Activated CD4-positive, alpha-beta T cell treated with anti-CD3 and anti-CD28 coated beads, Interleukin-2, amount 50 U/mL, for 4 hours (primary cell): ENCODE results near the gene CCIN.
"Not testable (repeated sequence)": the region's sequence is repeated elsewhere in the genome, so short reads cannot be mapped to it uniquely, and the experiment has no call there.

Experiments used
- DNase-seq, 2 experiments: peaks; one replicate each; pipeline ENCODE4 v3.0.0-alpha.2; 2020

The CCIN gene

GRCh38 chr9:36169166-36169565 is at the start of gene CCIN:
Gene CCIN (plus strand): TSS chr9:36169388. CDS start chr9:36169503, 115 bp downstream.
- no peak for DNase-seq

GRCh38 chr9:36119476-36119875 is 49.7 kb upstream of the CCIN start:
- DNase-seq = no peak

GRCh38 chr9:36120705-36121104 is 48.5 kb upstream of the CCIN start:
- DNase-seq = no peak

GRCh38 chr9:36121971-36122370 is 47.2 kb upstream of the CCIN start:
- no peak for DNase-seq

- DNase-seq = no peak
These were observed 45.7 kb upstream of the CCIN start for GRCh38 chr9:36123515-36123914.

GRCh38 chr9:36125062-36125855 is 43.9 kb upstream of the CCIN start:
- no peak for DNase-seq

GRCh38 chr9:36126016-36126730 is 43.0 kb upstream of the CCIN start:
- no peak for DNase-seq

- DNase-seq = no peak
These were observed 41.4 kb upstream of the CCIN start for GRCh38 chr9:36127652-36128244.

GRCh38 chr9:36128349-36128748 is 40.8 kb upstream of the CCIN start:
- no peak for DNase-seq

GRCh38 chr9:36129139-36129538 is 40.0 kb upstream of the CCIN start:
- DNase-seq = no peak

- DNase-seq = not testable (repeated sequence)
These were observed 37.5 kb upstream of the CCIN start for GRCh38 chr9:36131666-36132065.

GRCh38 chr9:36132086-36132485 is 37.1 kb upstream of the CCIN start:
- no peak for DNase-seq

- DNase-seq = no peak
These were observed 34.3 kb upstream of the CCIN start for GRCh38 chr9:36134761-36135505.

GRCh38 chr9:36135741-36136271 is 33.4 kb upstream of the CCIN start:
- DNase-seq = no peak

- DNase-seq = peak; percentile 60 to 62
These were observed 32.8 kb upstream of the CCIN start, which contains the start of gene GLIPR2 for GRCh38 chr9:36136272-36136893. Gene GLIPR2 (plus strand): TSS chr9:36136733. CDS start chr9:36136779, 46 bp downstream.

GRCh38 chr9:36136894-36137391 is 32.2 kb upstream of the CCIN start:
- no peak for DNase-seq

- DNase-seq = no peak
These were observed 31.7 kb upstream of the CCIN start for GRCh38 chr9:36137392-36138004.

- no peak for DNase-seq
These were observed 30.7 kb upstream of the CCIN start for GRCh38 chr9:36138496-36138895.

GRCh38 chr9:36138901-36139300 is 30.3 kb upstream of the CCIN start:
- DNase-seq = no peak

- DNase-seq = no peak
These were observed 28.8 kb upstream of the CCIN start for GRCh38 chr9:36140086-36141084.
